Endodermal cell (in vitro differentiated cells): ENCODE measurements around the gene SIGMAR1. TPM values are rescaled to one million over a fixed set of nuclear protein-coding genes. Genes with fewer than 3 reads are reported as not detected.

ENCODE experiments used
- DNase-seq: peaks from one replicate; pipeline ENCODE4 v3.0.0-alpha.2; 2017
- H3K27ac ChIP-seq: 2 replicates; pipeline ENCODE4 v1.5.1; 2013; ENCODE audit warnings: mild to moderate bottlenecking, low read depth, low read length, moderate library complexity
- H3K27me3 ChIP-seq: 2 replicates; pipeline ENCODE4 v1.6.1; 2013; ENCODE audit warnings: mild to moderate bottlenecking, low read length, moderate library complexity; ENCODE audit not compliant: insufficient read depth, control insufficient read depth, poor library complexity, severe bottlenecking
- H3K36me3 ChIP-seq: 2 replicates; pipeline ENCODE4 v1.7.0; 2013; ENCODE audit warnings: mild to moderate bottlenecking, low read length, moderate library complexity; ENCODE audit not compliant: control insufficient read depth, insufficient read depth
- H3K4me1 ChIP-seq: one replicate; pipeline ENCODE4 v1.7.0; 2013; ENCODE audit warnings: low read length; ENCODE audit not compliant: control insufficient read depth, insufficient read depth
- H3K4me3 ChIP-seq: 2 replicates; pipeline ENCODE4 v1.5.1; 2013; ENCODE audit warnings: mild to moderate bottlenecking, low read length, moderate library complexity
- H3K9ac ChIP-seq: 2 replicates; pipeline ENCODE4 v1.6.1; 2013; ENCODE audit warnings: mild to moderate bottlenecking, low read length, moderate library complexity; ENCODE audit not compliant: poor library complexity, severe bottlenecking; ENCODE audit errors: extremely low read depth
- H3K9me3 ChIP-seq: 2 replicates; pipeline ENCODE4 v1.6.1; 2013; ENCODE audit warnings: mild to moderate bottlenecking, low read length, moderate library complexity; ENCODE audit not compliant: control insufficient read depth
- H3K27ac Mint-ChIP-seq: 2 replicates; pipeline ENCODE4 v1.8.0; 2020; ENCODE audit warnings: mixed read lengths
- H3K27me3 Mint-ChIP-seq: 2 replicates; pipeline ENCODE4 v1.8.0; 2021; ENCODE audit warnings: mild to moderate bottlenecking, mixed read lengths; ENCODE audit not compliant: insufficient read depth
- H3K36me3 Mint-ChIP-seq: 2 replicates; pipeline ENCODE4 v1.8.0; 2020; ENCODE audit warnings: low read depth, mixed read lengths
- H3K4me1 Mint-ChIP-seq: 2 replicates; pipeline ENCODE4 v1.8.0; 2020; ENCODE audit warnings: mixed read lengths
- H3K4me3 Mint-ChIP-seq: 2 replicates; pipeline ENCODE4 v1.8.0; 2020; ENCODE audit warnings: mild to moderate bottlenecking, moderate library complexity, mixed read lengths
- H3K9me3 Mint-ChIP-seq: 2 replicates; pipeline ENCODE4 v1.8.0; 2020; ENCODE audit warnings: mild to moderate bottlenecking, mixed read lengths
- CTCF ChIP-seq: fragments of 200-600 bp; sonication (generic); conservative IDR thresholded peaks from 2 replicates; pipeline ENCODE4 v1.5.0; 2021; ENCODE audit warnings: antibody characterized with exemption, mild to moderate bottlenecking
- WGBS, 2 experiments: methylation state at CpG; one replicate each; pipeline versions ENCODE4 v1.1.5 to v1.1.7; 2013; ENCODE audit warnings: missing lambda C conversion rate in 2 of 2, mixed read lengths in 1 of 2; ENCODE audit not compliant: insufficient coverage in 1 of 2, insufficient read length in 1 of 2; 5-methylcytosine and 5-hydroxymethylcytosine counted together
- total RNA-seq, 2 donors: library from RNA; stranded (reverse); fragmentation: NEBNext Ultra II Directional in 1 of 2; extraction: Animal tissue kit (Norgen Biotek cat#: 25700) in 1 of 2; gene quantifications; 2 replicates in 1 of 2; 3 replicates in 1 of 2; pipeline ENCODE4 v1.2.1, GENCODE V29; 2021

Gene SIGMAR1
- total RNA-seq, 2 donors from 2014 or later = 49.1 to 49.4 TPM

- Mint-ChIP-seq H3K36me3 (peaks cover 11% of the 10 kb centered on the region), H3K27ac (no peak overlapping the region), H3K4me1 (peaks cover 18% of the 10 kb centered on the region), H3K9me3 (no peaks in the 10 kb centered on the region), H3K4me3 (peak overlapping the region; percentile 69), H3K27me3 (peaks cover 22% of the 10 kb centered on the region)
- H3K36me3 ChIP-seq = no peaks in the 10 kb centered on the region
- no peaks in the 10 kb centered on the region for H3K9me3 ChIP-seq
- peak overlapping the region; percentile 6 for H3K9ac ChIP-seq
- TF ChIP-seq CTCF = no peak
- 26 to 34% methylated on average over 14 to 23 of the region's 23 CpGs for WGBS, 2 experiments
- peak overlapping the region; percentile 84 for H3K4me3 ChIP-seq
- H3K27me3 ChIP-seq = peaks cover 6% of the 10 kb centered on the region
- no peak for DNase-seq
- no peak overlapping the region for H3K27ac ChIP-seq
- H3K4me1 ChIP-seq = no peaks in the 10 kb centered on the region
Observed at GRCh38 chr9:34636791-34637355, 714 bp downstream of the SIGMAR1 start.

- WGBS, 2 experiments = 93 to 100% methylated on average over 3 to 14 of the region's 14 CpGs
- H3K9ac ChIP-seq = no peak overlapping the region
- TF ChIP-seq CTCF = no peak
- H3K36me3 ChIP-seq = no peaks in the 10 kb centered on the region
- no peak overlapping the region for H3K4me3 ChIP-seq
- Mint-ChIP-seq H3K4me3 (no peak overlapping the region), H3K4me1 (peaks cover 19% of the 10 kb centered on the region), H3K27me3 (peaks cover 35% of the 10 kb centered on the region), H3K27ac (no peak overlapping the region), H3K9me3 (no peaks in the 10 kb centered on the region), H3K36me3 (peaks cover 11% of the 10 kb centered on the region)
- DNase-seq = no peak
- no peaks in the 10 kb centered on the region for H3K4me1 ChIP-seq
- no peak overlapping the region for H3K27ac ChIP-seq
- H3K27me3 ChIP-seq = peaks cover 19% of the 10 kb centered on the region
- no peaks in the 10 kb centered on the region for H3K9me3 ChIP-seq
Observed at GRCh38 chr9:34635556-34635955, 2.0 kb downstream of the SIGMAR1 start.

- Mint-ChIP-seq H3K36me3 (peaks cover 11% of the 10 kb centered on the region), H3K27ac (no peak overlapping the region), H3K27me3 (peaks cover 43% of the 10 kb centered on the region), H3K9me3 (no peaks in the 10 kb centered on the region), H3K4me3 (no peak overlapping the region), H3K4me1 (peaks cover 24% of the 10 kb centered on the region)
- no peaks in the 10 kb centered on the region for H3K9me3 ChIP-seq
- TF ChIP-seq CTCF = no peak
- H3K9ac ChIP-seq = no peak overlapping the region
- no peaks in the 10 kb centered on the region for H3K4me1 ChIP-seq
- 87% methylated on average over 3 of the region's 3 CpGs; no CpG with 5 or more reads in 1 of the 2 experiments for WGBS, 2 experiments
- peaks cover 27% of the 10 kb centered on the region for H3K27me3 ChIP-seq
- DNase-seq = no peak
- H3K27ac ChIP-seq = no peak overlapping the region
- H3K4me3 ChIP-seq = no peak overlapping the region
- H3K36me3 ChIP-seq = no peaks in the 10 kb centered on the region
Observed at GRCh38 chr9:34634551-34635248, 2.9 kb downstream of the SIGMAR1 start.
